Erythroblast (primary cell): Measurements from ENCODE around the gene IL2RA.

Experiments
- GATA1 ChIP-seq: IDR thresholded peaks from 2 replicates; pipeline ENCODE4 v1.6.1; 2011; ENCODE audit warnings: low read depth, mild to moderate bottlenecking, control low read depth, low read length, moderate library complexity
- POLR2A ChIP-seq: IDR thresholded peaks from 2 replicates; pipeline ENCODE4 v1.6.1; 2011; ENCODE audit warnings: mild to moderate bottlenecking, low read length

- TF ChIP-seq POLR2A: no peak
- TF ChIP-seq GATA1: no peak
These were observed 27.4 kb upstream of the IL2RA start for GRCh38 chr10:6089334-6090219.
